ENCODE measurements around the gene STAU1. TPM values are rescaled to one million over a fixed set of nuclear protein-coding genes. Genes with fewer than 3 reads are reported as not detected.

STAU1 gene
- total RNA-seq, 2 donors from 2014 or later = 90.2 to 95.5 TPM

- H3K4me1 ChIP-seq (ENCODE audit: control insufficient read depth, insufficient read depth, low read length) = no peaks in the 10 kb centered on the region
- no peaks in the 10 kb centered on the region for H3K9me3 ChIP-seq (ENCODE audit: control insufficient read depth, low read length)
- H3K27ac ChIP-seq (ENCODE audit: low read depth, low read length) = no peak overlapping the region
- 94 to 97% methylated on average over 5 to 7 of the region's 7 CpGs for WGBS, 2 experiments (ENCODE audit: insufficient coverage in 1 of 2, insufficient read length in 1 of 2)
- no peaks in the 10 kb centered on the region for H3K4me1 Mint-ChIP-seq
- H3K27ac Mint-ChIP-seq = no peak overlapping the region
- TF ChIP-seq CTCF (conservative IDR thresholded peaks at IDR 0.05) = no peak
- no peak overlapping the region for H3K4me3 Mint-ChIP-seq
- no peaks in the 10 kb centered on the region for H3K27me3 Mint-ChIP-seq (ENCODE audit: insufficient read depth)
- H3K36me3 Mint-ChIP-seq (ENCODE audit: low read depth) = peaks cover 76% of the 10 kb centered on the region
- DNase-seq = no peak
- H3K9ac ChIP-seq (ENCODE audit: extremely low read depth, low read length, poor library complexity, severe bottlenecking) = no peak overlapping the region
- no peak overlapping the region for H3K4me3 ChIP-seq (ENCODE audit: low read length)
- H3K27me3 ChIP-seq (ENCODE audit: control insufficient read depth, insufficient read depth, low read length, poor library complexity, severe bottlenecking) = no peaks in the 10 kb centered on the region
- peaks cover 79% of the 10 kb centered on the region for H3K36me3 ChIP-seq (ENCODE audit: control insufficient read depth, insufficient read depth, low read length)
- H3K9me3 Mint-ChIP-seq = no peaks in the 10 kb centered on the region
Measured at GRCh38 chr20:49119988-49120387, 68.1 kb downstream of the STAU1 start.

GRCh38 chr20:49118307-49118706, 69.8 kb downstream of the STAU1 start:
- Histone ChIP-seq H3K27me3 (ENCODE audit: control insufficient read depth, insufficient read depth, low read length, poor library complexity, severe bottlenecking) (no peaks in the 10 kb centered on the region), H3K36me3 (ENCODE audit: control insufficient read depth, insufficient read depth, low read length) (peaks cover 80% of the 10 kb centered on the region), H3K27ac (ENCODE audit: low read depth, low read length) (no peak overlapping the region), H3K9ac (ENCODE audit: extremely low read depth, low read length, poor library complexity, severe bottlenecking) (no peak overlapping the region), H3K4me3 (ENCODE audit: low read length) (no peak overlapping the region), H3K9me3 (ENCODE audit: control insufficient read depth, low read length) (no peaks in the 10 kb centered on the region), H3K4me1 (ENCODE audit: control insufficient read depth, insufficient read depth, low read length) (no peaks in the 10 kb centered on the region)
- 97 to 100% methylated on average over 2 to 3 of the region's 3 CpGs for WGBS, 2 experiments (ENCODE audit: insufficient coverage in 1 of 2, insufficient read length in 1 of 2)
- Mint-ChIP-seq H3K27me3 (ENCODE audit: insufficient read depth) (no peaks in the 10 kb centered on the region), H3K27ac (no peak overlapping the region), H3K36me3 (ENCODE audit: low read depth) (peaks cover 76% of the 10 kb centered on the region), H3K4me1 (no peaks in the 10 kb centered on the region), H3K4me3 (no peak overlapping the region), H3K9me3 (no peaks in the 10 kb centered on the region)
- DNase-seq = no peak
- TF ChIP-seq CTCF (conservative IDR thresholded peaks at IDR 0.05) = no peak

- no peak overlapping the region for H3K4me3 Mint-ChIP-seq
- no peaks in the 10 kb centered on the region for H3K27me3 ChIP-seq (ENCODE audit: control insufficient read depth, insufficient read depth, low read length, poor library complexity, severe bottlenecking)
- H3K27me3 Mint-ChIP-seq (ENCODE audit: insufficient read depth) = no peaks in the 10 kb centered on the region
- no peaks in the 10 kb centered on the region for H3K9me3 Mint-ChIP-seq
- no peaks in the 10 kb centered on the region for H3K4me1 Mint-ChIP-seq
- WGBS, 2 experiments (ENCODE audit: insufficient coverage in 1 of 2, insufficient read length in 1 of 2) = 94% methylated on average over 6 to 7 of the region's 7 CpGs
- no peaks in the 10 kb centered on the region for H3K4me1 ChIP-seq (ENCODE audit: control insufficient read depth, insufficient read depth, low read length)
- no peaks in the 10 kb centered on the region for H3K9me3 ChIP-seq (ENCODE audit: control insufficient read depth, low read length)
- DNase-seq = no peak
- H3K36me3 Mint-ChIP-seq (ENCODE audit: low read depth) = peaks cover 75% of the 10 kb centered on the region
- H3K9ac ChIP-seq (ENCODE audit: extremely low read depth, low read length, poor library complexity, severe bottlenecking) = no peak overlapping the region
- no peak overlapping the region for H3K27ac Mint-ChIP-seq
- peaks cover 77% of the 10 kb centered on the region for H3K36me3 ChIP-seq (ENCODE audit: control insufficient read depth, insufficient read depth, low read length)
- no peak overlapping the region for H3K4me3 ChIP-seq (ENCODE audit: low read length)
- no peak overlapping the region for H3K27ac ChIP-seq (ENCODE audit: low read depth, low read length)
- TF ChIP-seq CTCF (conservative IDR thresholded peaks at IDR 0.05) = no peak
Measured at GRCh38 chr20:49115564-49115963, 72.6 kb downstream of the STAU1 start.

All from endodermal cell (in vitro differentiated cells).